Heart left ventricle (tissue), 16 donors: ENCODE measurements around the gene UBQLN4. TPM values are rescaled to one million over a fixed set of nuclear protein-coding genes. Genes with fewer than 3 reads are reported as not detected.

Source experiments
- ATAC-seq, 4 donors: fragments of 200-7000 bp; cut with Tn5 transposase; one replicate each; pipeline ENCODE4 v1.9.1; 2020 to 2022; ENCODE audit warnings: moderate library complexity in 4 of 4, mild to moderate bottlenecking in 3 of 4, moderate number of reproducible peaks in 1 of 4
- DNase-seq, 5 donors: peaks; one replicate each; pipeline ENCODE4 v3.0.0-alpha.2; 2020
- H3K27ac ChIP-seq, 12 donors: fragments of 200-600 bp; sonication (generic) in 4 of 12; one replicate each; pipeline versions ENCODE4 v1.5.0 to v1.8.0; 2016 to 2022; ENCODE audit warnings: mild to moderate bottlenecking in 2 of 12
- H3K27me3 ChIP-seq, 9 donors: fragments of 200-600 bp; sonication (generic) in 2 of 9; one replicate each; pipeline versions ENCODE4 v1.5.1 to v1.8.0; 2016 to 2022; ENCODE audit warnings: mild to moderate bottlenecking in 3 of 9
- H3K36me3 ChIP-seq, 9 donors: fragments of 200-600 bp; sonication (generic) in 2 of 9; one replicate each; pipeline versions ENCODE4 v1.5.0 to v1.8.0; 2018 to 2022; ENCODE audit warnings: mild to moderate bottlenecking in 2 of 9
- H3K4me1 ChIP-seq, 12 donors: fragments of 200-600 bp; sonication (generic) in 4 of 12; one replicate each; pipeline versions ENCODE4 v1.5.0 to v1.8.0; 2016 to 2022; ENCODE audit warnings: mild to moderate bottlenecking in 3 of 12
- H3K4me3 ChIP-seq, 12 donors: fragments of 200-600 bp; sonication (generic) in 4 of 12; one replicate each; pipeline versions ENCODE4 v1.5.0 to v1.8.0; 2017 to 2022; ENCODE audit warnings: mild to moderate bottlenecking in 9 of 12, moderate library complexity in 4 of 12
- H3K9me3 ChIP-seq, 12 donors: fragments of 200-600 bp; sonication (generic) in 4 of 12; one replicate each; pipeline versions ENCODE4 v1.5.0 to v1.8.0; 2016 to 2022; ENCODE audit warnings: mild to moderate bottlenecking in 1 of 12
- POLR2A ChIP-seq, 2 donors: fragments of 450-650 bp; IDR thresholded peaks; one replicate each; pipeline ENCODE4 v1.6.1; 2017; ENCODE audit warnings: antibody characterized with exemption in 2 of 2, mild to moderate bottlenecking in 2 of 2, moderate library complexity in 2 of 2
- WGBS, 4 donors: extraction: QIAGEN DNeasy Blood & Tissue Kit in 2 of 4; methylation state at CpG; one replicate each; pipeline versions ENCODE4 v1.1.5 to v1.1.7; 2013 to 2018; 5-methylcytosine and 5-hydroxymethylcytosine counted together
- intact Hi-C, 10 donors: fragments of 100-400 bp; cut with DNase I; formaldehyde crosslinking; loops; one replicate each; pipeline versions ENCODE4 v1.11.1 to v1.14.2; 2022
- polyA plus RNA-seq, 2 donors: library from polyadenylated mRNA; stranded (reverse); fragments of 200-250 nt; gene quantifications; one replicate each; pipeline ENCODE4 v1.2.3, GENCODE V29; 2013
- total RNA-seq, 9 donors: library from RNA; depleted of rRNA in 2 of 9; stranded (reverse); fragments of >200 nt in 2 of 9; fragmentation: NEBNext Ultra II Directional in 3 of 9; extraction: Animal tissue kit (Norgen Biotek cat#: 25700) in 3 of 9; gene quantifications; one replicate each; pipeline versions ENCODE4 v1.1.0 to v1.2.4, GENCODE V29; 2016 to 2023
- TF ChIP-seq, protein P1 (sequence below), 12 donors: fragments of 200-600 bp; sonication (generic) in 4 of 12; IDR thresholded peaks; one replicate each; pipeline versions ENCODE4 v1.5.0 to v1.8.0; 2018 to 2022; ENCODE audit warnings: antibody characterized with exemption in 12 of 12, mild to moderate bottlenecking in 5 of 12
- donor health status: ischemic (EF 13 %, LVEDD 7.1; RV severe dilation, severe dysfunction).
- donor health status: healthy with polysubstance abuse.
- donor health status: DM: no; HTN: yes; CAD: no.
- donor health status: DM: no; HTN: no; CAD: no.
- donor health status: ischemic (EF 25% LVEDD 6.9; RV normal size, moderate dysfunction).
- donor health status: ischemic (EF 25% LVEDD 5.7; RV mildly dilated, moderate dysfunction).
- donor health status: healthy.
- donor health status: DM: yes; HTN: yes; CAD: no.
- donor health status: ischemic (EF 35%, LVEDD 5.7; RV mildly dilated, moderate dysfunction).
- donor health status: nonischemic (EF 11% LVEDD 7.7; RV severe dilation, severe dysfunction).
- donor health status: DM: yes; HTN: yes; CAD: no.
- donor health status: PGD.
- donor health status: ischemic (EF 29% LVEDD 5.4; RV normal size, mild dysfunction).
- donor health status: nonischemic (EF 23%, LVEDD 6.1; RV moderate dilation, normal function).

The UBQLN4 gene
- total and polyA plus RNA-seq, 11 donors = 15.1 to 37.3 (median 26.9) TPM

DNA sequence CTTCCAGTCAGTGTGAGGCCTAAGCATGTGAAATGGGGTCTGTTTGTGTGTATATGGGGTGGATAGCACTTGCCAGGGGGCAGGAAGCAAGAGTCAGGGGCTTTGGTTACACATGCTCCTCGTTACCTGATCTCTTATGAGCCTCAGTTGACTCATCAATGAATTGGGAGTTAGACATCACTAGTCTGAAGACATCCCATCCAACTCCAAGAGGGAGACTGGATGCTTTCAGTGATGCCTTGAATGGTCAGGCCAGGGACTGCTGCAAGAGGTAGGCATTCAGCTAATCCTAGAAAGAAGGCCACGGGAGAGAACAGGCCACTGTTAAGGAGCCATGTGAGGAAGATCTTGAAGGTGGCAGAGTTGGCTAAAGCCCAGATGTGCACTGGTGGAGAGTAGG lies 13.7 kb upstream of the UBQLN4 start:
- 88 to 91% (median 89%) methylated on average over 2 of the region's 2 CpGs for WGBS, 4 donors
- Histone ChIP-seq H3K27ac (no peak overlapping the region), H3K4me3 (no peak overlapping the region), H3K4me1 (peaks cover 0 to 11% (median 0%) of the 10 kb centered on the region in 12 donors), H3K9me3 (no peaks in the 10 kb centered on the region), H3K36me3 (no peaks in the 10 kb centered on the region), H3K27me3 (no peaks in the 10 kb centered on the region)
- intact Hi-C loops = loop anchor here in 1 of 10 donors (5.0 to 10.0 kb wide), 2 partner anchors 40 to 132 kb away; partner anchors contain the start of gene KHDC4
- TF ChIP-seq, protein P1, sequence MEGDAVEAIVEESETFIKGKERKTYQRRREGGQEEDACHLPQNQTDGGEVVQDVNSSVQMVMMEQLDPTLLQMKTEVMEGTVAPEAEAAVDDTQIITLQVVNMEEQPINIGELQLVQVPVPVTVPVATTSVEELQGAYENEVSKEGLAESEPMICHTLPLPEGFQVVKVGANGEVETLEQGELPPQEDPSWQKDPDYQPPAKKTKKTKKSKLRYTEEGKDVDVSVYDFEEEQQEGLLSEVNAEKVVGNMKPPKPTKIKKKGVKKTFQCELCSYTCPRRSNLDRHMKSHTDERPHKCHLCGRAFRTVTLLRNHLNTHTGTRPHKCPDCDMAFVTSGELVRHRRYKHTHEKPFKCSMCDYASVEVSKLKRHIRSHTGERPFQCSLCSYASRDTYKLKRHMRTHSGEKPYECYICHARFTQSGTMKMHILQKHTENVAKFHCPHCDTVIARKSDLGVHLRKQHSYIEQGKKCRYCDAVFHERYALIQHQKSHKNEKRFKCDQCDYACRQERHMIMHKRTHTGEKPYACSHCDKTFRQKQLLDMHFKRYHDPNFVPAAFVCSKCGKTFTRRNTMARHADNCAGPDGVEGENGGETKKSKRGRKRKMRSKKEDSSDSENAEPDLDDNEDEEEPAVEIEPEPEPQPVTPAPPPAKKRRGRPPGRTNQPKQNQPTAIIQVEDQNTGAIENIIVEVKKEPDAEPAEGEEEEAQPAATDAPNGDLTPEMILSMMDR (IDR thresholded peaks at IDR 0.05) = no peak
- TF ChIP-seq POLR2A (IDR thresholded peaks at IDR 0.05) = no peak
- no peak for ATAC-seq
- DNase-seq = peak in 1 of 5 donors; percentile 20

DNA sequence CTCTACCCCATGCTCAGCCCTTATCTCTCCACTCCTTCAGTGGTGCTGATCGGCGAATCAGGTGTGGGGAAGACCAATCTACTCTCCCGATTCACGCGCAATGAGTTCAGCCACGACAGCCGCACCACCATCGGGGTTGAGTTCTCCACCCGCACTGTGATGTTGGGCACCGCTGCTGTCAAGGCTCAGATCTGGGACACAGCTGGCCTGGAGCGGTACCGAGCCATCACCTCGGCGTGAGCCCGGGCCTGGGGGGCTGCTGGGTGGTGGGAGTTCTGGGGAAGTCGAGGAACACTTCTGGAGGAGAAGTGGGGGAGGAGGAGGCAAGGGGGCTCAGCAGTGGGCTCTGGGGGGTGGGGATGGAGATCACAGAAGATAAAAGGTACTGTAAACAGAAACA lies 12.3 kb upstream of the UBQLN4 start:
- Histone ChIP-seq H3K36me3 (no peaks in the 10 kb centered on the region), H3K4me1 (peaks cover 0 to 11% (median 0%) of the 10 kb centered on the region in 12 donors), H3K27me3 (no peaks in the 10 kb centered on the region), H3K9me3 (no peaks in the 10 kb centered on the region), H3K4me3 (no peak overlapping the region), H3K27ac (no peak overlapping the region)
- 76 to 86% (median 79%) methylated on average over 16 of the region's 16 CpGs for WGBS, 4 donors
- TF ChIP-seq POLR2A (IDR thresholded peaks at IDR 0.05) = no peak
- TF ChIP-seq, protein P1 (IDR thresholded peaks at IDR 0.05) = no peak
- intact Hi-C loops = loop anchor here in 1 of 10 donors (5.0 to 10.0 kb wide), 2 partner anchors 39 to 131 kb away; partner anchors contain the start of gene KHDC4
- ATAC-seq = no peak
- DNase-seq = peak in 1 of 5 donors; percentile 52

DNA sequence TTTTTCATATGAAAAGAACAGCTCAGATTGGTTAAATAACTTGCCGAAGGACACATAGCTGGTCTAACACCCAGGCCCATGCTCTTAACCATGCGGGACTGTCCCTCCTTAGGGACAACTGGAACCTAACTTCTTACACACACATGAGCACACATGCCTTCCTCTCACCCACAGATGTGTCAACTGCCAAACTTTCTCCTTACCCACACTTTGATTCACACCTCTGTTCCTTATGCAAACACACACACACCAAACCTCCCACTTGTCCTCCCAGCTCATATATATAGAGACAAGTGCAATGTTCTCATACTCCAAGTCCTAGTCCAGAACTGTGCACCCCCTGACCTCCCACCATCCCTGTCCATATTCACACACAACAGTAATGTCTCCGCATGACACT lies 11.6 kb upstream of the UBQLN4 start:
- no peak for TF ChIP-seq POLR2A (IDR thresholded peaks at IDR 0.05)
- TF ChIP-seq, protein P1 (IDR thresholded peaks at IDR 0.05) = no peak
- no peak for DNase-seq
- no peak overlapping the region for H3K4me3 ChIP-seq

DNA sequence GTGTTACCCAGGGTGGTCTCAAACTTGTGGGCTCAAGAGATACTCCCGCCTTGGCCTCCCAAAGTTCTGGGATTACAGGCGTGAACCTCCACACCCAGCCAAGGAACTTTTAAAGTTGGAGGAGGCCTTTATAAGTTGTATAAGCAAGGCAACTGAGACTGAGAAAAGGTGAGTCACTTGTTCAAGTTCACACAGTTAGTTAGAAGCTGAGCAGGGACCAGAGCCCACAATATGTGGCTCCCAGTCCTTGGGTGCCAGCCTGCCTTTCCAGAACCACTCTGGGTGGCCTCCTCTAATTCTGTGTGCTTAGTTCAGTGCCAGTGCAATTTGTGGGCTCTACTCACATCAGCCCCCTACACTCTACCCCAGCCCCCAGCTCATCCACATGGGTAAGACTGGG lies 11.0 kb upstream of the UBQLN4 start:
- Histone ChIP-seq H3K27ac (no peak overlapping the region), H3K27me3 (no peaks in the 10 kb centered on the region), H3K4me3 (no peak overlapping the region), H3K36me3 (no peaks in the 10 kb centered on the region), H3K4me1 (peaks cover 0 to under 1% (median 0%) of the 10 kb centered on the region in 12 donors), H3K9me3 (no peaks in the 10 kb centered on the region)
- DNase-seq (peak in 1 of 5 donors; percentile 10), ATAC-seq (no peak)
- intact Hi-C loops = loop anchor here in 1 of 10 donors (5.0 to 10.0 kb wide), 2 partner anchors 37 to 130 kb away; partner anchors contain the start of gene KHDC4
- 91 to 99% (median 94%) methylated on average over 2 of the region's 2 CpGs for WGBS, 4 donors
- no peak for TF ChIP-seq POLR2A (IDR thresholded peaks at IDR 0.05)
- TF ChIP-seq, protein P1 (IDR thresholded peaks at IDR 0.05) = no peak

More for the DNA sequence above, 11.6 kb upstream of the UBQLN4 start:
- WGBS, 4 donors = 93 to 96% (median 94%) methylated on average over 3 of the region's 3 CpGs
- intact Hi-C loops = loop anchor here in 1 of 10 donors (5.0 to 10.0 kb wide), 2 partner anchors 38 to 130 kb away; partner anchors contain the start of gene KHDC4
- H3K36me3 ChIP-seq = no peaks in the 10 kb centered on the region
- ATAC-seq = no peak
- H3K27me3 ChIP-seq = no peaks in the 10 kb centered on the region
- no peaks in the 10 kb centered on the region for H3K9me3 ChIP-seq
- H3K27ac ChIP-seq = no peak overlapping the region
- H3K4me1 ChIP-seq = peaks cover 0 to 6% (median 0%) of the 10 kb centered on the region in 12 donors
